GM19395 (cell line): Measurements from ENCODE around the gene CD247.

ENCODE experiments used
- ATAC-seq: cut with Tn5 transposase; IDR thresholded peaks from one replicate; pipeline ENCODE4 v1.9.1; 2021; ENCODE audit warnings: mild to moderate bottlenecking, moderate library complexity; ENCODE audit not compliant: unreplicated experiment

CD247 gene

GRCh38 chr1:167512046-167512654 is 6.2 kb downstream of the CD247 start:
- ATAC-seq = no peak

- ATAC-seq = no peak
Measured at GRCh38 chr1:167511374-167511986, 6.8 kb downstream of the CD247 start.

GRCh38 chr1:167510881-167511280 is 7.4 kb downstream of the CD247 start:
- ATAC-seq = no peak

GRCh38 chr1:167510244-167510643 is 8.1 kb downstream of the CD247 start:
- ATAC-seq = no peak

GRCh38 chr1:167509587-167509986 is 8.7 kb downstream of the CD247 start:
- no peak for ATAC-seq

GRCh38 chr1:167507719-167508118 is 10.6 kb downstream of the CD247 start:
- no peak for ATAC-seq

GRCh38 chr1:167504467-167504827 is 13.9 kb downstream of the CD247 start:
- ATAC-seq = no peak

GRCh38 chr1:167503626-167504466 is 14.5 kb downstream of the CD247 start:
- no peak for ATAC-seq

- ATAC-seq = no peak
Measured at GRCh38 chr1:167502719-167503462, 15.4 kb downstream of the CD247 start.

GRCh38 chr1:167502192-167502551 is 16.2 kb downstream of the CD247 start:
- no peak for ATAC-seq

GRCh38 chr1:167501515-167502191 is 16.7 kb downstream of the CD247 start:
- no peak for ATAC-seq

- ATAC-seq = peak; percentile 48
Measured at GRCh38 chr1:167500283-167500860, 18.0 kb downstream of the CD247 start.

GRCh38 chr1:167499664-167500101 is 18.6 kb downstream of the CD247 start:
- peak; percentile 97 for ATAC-seq

- ATAC-seq = peak; percentile 23
Measured at GRCh38 chr1:167499106-167499505, 19.2 kb downstream of the CD247 start.

- no peak for ATAC-seq
Measured at GRCh38 chr1:167496797-167497619, 21.3 kb downstream of the CD247 start.

GRCh38 chr1:167493372-167493771 is 25.0 kb downstream of the CD247 start:
- ATAC-seq = no peak

GRCh38 chr1:167492481-167492910 is 25.8 kb downstream of the CD247 start:
- no peak for ATAC-seq

- no peak for ATAC-seq
Measured at GRCh38 chr1:167491586-167492461, 26.5 kb downstream of the CD247 start.

- ATAC-seq = no peak
Measured at GRCh38 chr1:167490765-167491164, 27.6 kb downstream of the CD247 start.
